Fibroblast of villous mesenchyme (primary cell): ENCODE data around the gene MSTN. TPM values are rescaled to one million over a fixed set of nuclear protein-coding genes. Genes with fewer than 3 reads are reported as not detected.

ENCODE experiments used
- DNase-seq: peaks from one replicate; pipeline ENCODE4 v3.0.0-alpha.2; 2010; ENCODE audit warnings: low read depth
- H3K4me3 ChIP-seq: 2 replicates; pipeline ENCODE4 v1.5.1; 2011; ENCODE audit warnings: low read depth, mild to moderate bottlenecking, low read length
- CTCF ChIP-seq: IDR thresholded peaks from 2 replicates; pipeline ENCODE4 v1.5.1; 2012; ENCODE audit warnings: low read depth, mild to moderate bottlenecking, low read length; ENCODE audit not compliant: insufficient read depth
- total RNA-seq: library from RNA; depleted of rRNA; stranded (reverse); fragments of >200 nt; gene quantifications from 2 replicates; pipeline ENCODE4 v1.2.3, GENCODE V29; 2012

MSTN gene
- total RNA-seq, 1 donor, result under 0.01 TPM

- peak; percentile 79 for DNase-seq
- H3K4me3 ChIP-seq, result no peak overlapping the region
- TF ChIP-seq CTCF, result peak; percentile 57
These were observed 7.6 kb upstream of the MSTN start for GRCh38 chr2:190069936-190070696.

- no peak for TF ChIP-seq CTCF
- DNase-seq, result no peak
These were observed 6.2 kb upstream of the MSTN start for GRCh38 chr2:190068764-190069163.

GRCh38 chr2:190065839-190066238 is 3.3 kb upstream of the MSTN start:
- DNase-seq, result no peak
- no peak for TF ChIP-seq CTCF
- no peak overlapping the region for H3K4me3 ChIP-seq

More at GRCh38 chr2:190068764-190069163, 6.2 kb upstream of the MSTN start:
- H3K4me3 ChIP-seq, result no peak overlapping the region

GRCh38 chr2:190063624-190064023 is 1.1 kb upstream of the MSTN start:
- TF ChIP-seq CTCF, result no peak
- no peak overlapping the region for H3K4me3 ChIP-seq
- no peak for DNase-seq

GRCh38 chr2:190062053-190062452 is 476 bp downstream of the MSTN start:
- no peak overlapping the region for H3K4me3 ChIP-seq
- no peak for DNase-seq
- no peak for TF ChIP-seq CTCF

GRCh38 chr2:190060626-190061025 is 1.9 kb downstream of the MSTN start:
- TF ChIP-seq CTCF, result no peak
- no peak for DNase-seq

GRCh38 chr2:190060019-190060418 is 2.5 kb downstream of the MSTN start:
- no peak for DNase-seq
- no peak overlapping the region for H3K4me3 ChIP-seq
- TF ChIP-seq CTCF, result no peak

More at GRCh38 chr2:190060626-190061025, 1.9 kb downstream of the MSTN start:
- no peak overlapping the region for H3K4me3 ChIP-seq
